ENCODE results near the gene EFL1.
A peak's percentile ranks its signal among the peaks of the same experiment; 100 is the strongest.

Gene EFL1

GRCh38 chr15:82146576-82146975 is 116.0 kb downstream of the EFL1 start:
- DNase-seq: no peak

GRCh38 chr15:82143390-82144385 is 118.8 kb downstream of the EFL1 start:
- no peak for DNase-seq

- DNase-seq: no peak
Observed at GRCh38 chr15:82140886-82141285, 121.6 kb downstream of the EFL1 start.

- peak; percentile 64 to 85 for DNase-seq
Observed at GRCh38 chr15:82139823-82140268, 122.7 kb downstream of the EFL1 start.

GRCh38 chr15:82138306-82138705 is 124.2 kb downstream of the EFL1 start:
- DNase-seq: no peak

GRCh38 chr15:82137261-82137660 is 125.3 kb downstream of the EFL1 start:
- DNase-seq: no peak

GRCh38 chr15:82136120-82136519 is 126.4 kb downstream of the EFL1 start:
- DNase-seq: no peak

- DNase-seq: no peak
Observed at GRCh38 chr15:82135638-82136037, 126.9 kb downstream of the EFL1 start.

- DNase-seq: no peak
Observed at GRCh38 chr15:82134461-82134860, 128.1 kb downstream of the EFL1 start.

- DNase-seq: no peak
Observed at GRCh38 chr15:82133251-82133650, 129.3 kb downstream of the EFL1 start.

- no peak for DNase-seq
Observed at GRCh38 chr15:82132742-82133141, 129.8 kb downstream of the EFL1 start.

- no peak for DNase-seq
Observed at GRCh38 chr15:82132096-82132495, 130.4 kb downstream of the EFL1 start.

GRCh38 chr15:82130248-82130647 is 132.3 kb downstream of the EFL1 start:
- DNase-seq: no peak

- DNase-seq: no peak
Observed at GRCh38 chr15:82129761-82130160, 132.8 kb downstream of the EFL1 start.

- no peak for DNase-seq
Observed at GRCh38 chr15:82129149-82129692, 133.3 kb downstream of the EFL1 start.

GRCh38 chr15:82128401-82129148 is 134.0 kb downstream of the EFL1 start:
- DNase-seq: peak; percentile 59 to 64

- DNase-seq: no peak
Observed at GRCh38 chr15:82127581-82127980, 135.0 kb downstream of the EFL1 start.

- no peak for DNase-seq
Observed at GRCh38 chr15:82126346-82126745, 136.2 kb downstream of the EFL1 start.

GRCh38 chr15:82124331-82125263 is 137.9 kb downstream of the EFL1 start:
- DNase-seq: no peak

- no peak for DNase-seq
Observed at GRCh38 chr15:82122746-82123400, 139.7 kb downstream of the EFL1 start.

GRCh38 chr15:82118040-82118439 is 144.5 kb downstream of the EFL1 start:
- no peak for DNase-seq

- no peak for DNase-seq
Observed at GRCh38 chr15:82117296-82117695, 145.2 kb downstream of the EFL1 start.

Measured in Kasumi-1 (cell line).